ENCODE measurements around the gene MAPK12. TPM values are rescaled to one million over a fixed set of nuclear protein-coding genes. Genes with fewer than 3 reads are reported as not detected.

MAPK12 gene
- total RNA-seq, 2 experiments from 2014 or later = 4.8 to 5.3 TPM

- no peak overlapping the region for H3K27ac Mint-ChIP-seq
- POLR2A ChIA-PET = interaction anchor here (1.6 to 3.8 kb wide), 2 partner anchors 9 to 12 kb away, joined by 3 to 23 read pairs; no protein-coding TSS in a partner anchor
- H3K27me3 Mint-ChIP-seq (ENCODE audit: low read depth) = peaks cover 2% of the 10 kb centered on the region
- no peaks in the 10 kb centered on the region for H3K36me3 Mint-ChIP-seq (ENCODE audit: low read depth)
- CTCF ChIA-PET = interaction anchor here (1.8 to 2.0 kb wide), 2 partner anchors 11 to 36 kb away, joined by 8 read pairs; no protein-coding TSS in a partner anchor
- ATAC-seq (no peak), DNase-seq (no peak)
- peaks cover 40% of the 10 kb centered on the region for H3K4me1 Mint-ChIP-seq (ENCODE audit: low read depth)
- H3K4me3 Mint-ChIP-seq = peak overlapping the region; percentile 73
- no peaks in the 10 kb centered on the region for H3K9me3 Mint-ChIP-seq (ENCODE audit: insufficient read depth)
Measured at GRCh38 chr22:50305393-50305922, 44.0 kb upstream of the MAPK12 start.

DNA sequence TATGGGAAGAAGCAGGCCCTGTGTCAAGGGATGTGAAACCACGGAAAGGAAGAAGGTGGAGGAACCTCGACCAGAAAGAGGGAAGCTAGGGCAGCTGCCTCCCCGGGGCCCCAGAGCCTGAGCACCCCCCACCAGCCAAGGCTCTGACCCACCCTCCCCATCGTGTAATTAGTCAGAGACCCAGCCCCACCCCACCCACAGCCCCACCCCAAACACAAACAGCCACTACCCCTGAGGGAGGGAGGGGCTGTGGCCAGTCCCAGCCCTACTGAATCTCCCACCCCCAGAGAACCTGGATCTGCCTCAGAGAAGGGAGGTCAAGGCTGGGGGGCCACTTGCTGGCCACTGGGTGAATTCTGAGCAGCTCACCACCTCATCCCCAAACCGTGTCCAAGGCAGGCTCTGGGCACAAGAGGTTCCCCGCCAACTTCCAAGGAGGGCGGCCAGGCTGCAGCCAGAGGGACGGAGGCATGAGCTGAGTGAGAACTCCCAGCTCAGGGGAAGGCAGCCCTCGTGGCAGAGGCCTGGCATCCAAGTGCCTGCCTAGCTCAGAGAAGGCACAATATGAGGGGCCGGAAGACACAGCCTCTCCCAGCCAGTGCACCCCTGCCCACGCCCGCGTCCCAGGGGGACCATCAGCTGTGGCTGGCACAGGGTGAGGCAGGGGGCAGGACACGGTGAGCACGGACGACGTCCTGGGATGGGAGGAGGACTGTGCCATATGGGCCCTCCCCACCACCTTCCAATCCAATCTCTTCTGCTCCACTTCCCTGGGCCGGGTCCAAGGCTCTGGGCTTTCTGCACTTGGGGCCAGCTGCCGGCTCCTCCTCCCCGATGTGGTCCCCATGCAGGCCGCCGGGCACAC is 43.3 kb upstream of the MAPK12 start:
- peaks cover 2% of the 10 kb centered on the region for H3K27me3 Mint-ChIP-seq (ENCODE audit: low read depth)
- POLR2A ChIA-PET = interaction anchor here (0.7 to 3.8 kb wide), 3 partner anchors 8 to 48 kb away, joined by 3 to 23 read pairs (median 6); no protein-coding TSS in a partner anchor
- CTCF ChIA-PET = interaction anchor here (0.6 to 1.8 kb wide), 3 partner anchors 11 to 29 kb away, joined by 3 to 8 read pairs (median 4); no protein-coding TSS in a partner anchor
- DNase-seq = no peak
- ATAC-seq = no peak
- no peaks in the 10 kb centered on the region for H3K36me3 Mint-ChIP-seq (ENCODE audit: low read depth)
- H3K27ac Mint-ChIP-seq = peak overlapping the region; percentile 34
- H3K4me3 Mint-ChIP-seq = peak overlapping the region; percentile 18
- H3K9me3 Mint-ChIP-seq (ENCODE audit: insufficient read depth) = no peaks in the 10 kb centered on the region
- H3K4me1 Mint-ChIP-seq (ENCODE audit: low read depth) = peaks cover 40% of the 10 kb centered on the region

DNA sequence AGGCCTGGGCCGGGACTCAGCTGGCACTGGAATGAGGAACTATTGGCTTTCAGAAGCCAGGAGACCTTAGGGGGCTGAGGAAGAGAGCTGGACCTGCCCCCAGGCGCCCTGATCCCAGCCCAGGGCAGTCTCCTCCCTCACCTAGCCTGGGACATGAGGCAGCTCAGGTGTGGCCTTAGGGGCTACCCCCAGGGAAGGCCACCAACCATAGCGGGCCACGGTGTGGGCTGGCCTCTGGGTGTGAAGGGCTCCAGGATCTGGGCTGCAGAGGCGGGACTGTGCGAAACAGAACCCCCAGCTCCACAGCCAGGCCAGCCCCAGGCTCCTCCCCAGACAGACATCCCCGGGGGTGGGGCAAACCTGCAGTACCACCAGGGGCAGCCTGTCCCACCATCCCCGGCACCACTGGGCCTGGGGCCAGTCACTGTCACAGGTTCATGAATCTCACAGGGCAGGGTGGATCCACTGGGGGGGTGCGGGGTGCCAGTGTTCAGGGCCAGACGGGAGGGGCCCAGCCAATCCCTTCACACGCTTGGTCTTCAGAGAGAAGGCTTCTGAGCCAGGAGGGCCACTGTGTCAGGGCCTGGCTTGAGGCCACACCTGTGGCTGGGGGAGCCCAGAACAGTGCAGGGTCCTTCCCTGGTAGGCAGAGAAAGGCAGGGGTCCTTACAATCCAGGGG is 42.5 kb upstream of the MAPK12 start:
- DNase-seq = peak; percentile 37
- H3K4me1 Mint-ChIP-seq (ENCODE audit: low read depth) = peaks cover 38% of the 10 kb centered on the region
- H3K36me3 Mint-ChIP-seq (ENCODE audit: low read depth) = no peaks in the 10 kb centered on the region
- ChIA-PET CTCF (interaction anchor here (1.0 to 1.6 kb wide), 3 partner anchors 11 to 31 kb away, joined by 3 to 4 read pairs (median 4); no protein-coding TSS in a partner anchor), POLR2A (interaction anchor here (0.7 to 3.8 kb wide), 3 partner anchors 10 to 47 kb away, joined by 3 to 23 read pairs (median 6); no protein-coding TSS in a partner anchor)
- H3K27ac Mint-ChIP-seq = peak overlapping the region; percentile 34
- no peaks in the 10 kb centered on the region for H3K9me3 Mint-ChIP-seq (ENCODE audit: insufficient read depth)
- ATAC-seq = peak; percentile 14
- H3K4me3 Mint-ChIP-seq = peak overlapping the region; percentile 18
- peaks cover 2% of the 10 kb centered on the region for H3K27me3 Mint-ChIP-seq (ENCODE audit: low read depth)

DNA sequence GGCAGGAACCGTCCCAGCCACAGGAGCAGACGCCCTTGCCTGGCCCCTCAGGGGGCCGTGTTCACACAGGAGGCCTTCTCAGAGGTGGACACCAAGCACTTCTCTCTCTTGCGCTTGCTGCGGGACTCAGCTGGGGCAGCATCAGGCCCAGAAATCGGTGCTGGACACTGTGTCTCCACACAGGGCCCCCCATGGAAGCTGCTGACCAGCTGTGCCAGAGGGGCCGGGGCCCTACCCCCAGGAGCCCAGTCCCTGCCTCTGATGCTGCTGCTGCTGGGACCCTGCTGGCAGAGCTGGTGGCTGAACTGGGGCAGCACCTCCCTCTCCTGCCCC is 42.0 kb upstream of the MAPK12 start:
- Mint-ChIP-seq H3K4me1 (ENCODE audit: low read depth) (peaks cover 33% of the 10 kb centered on the region), H3K36me3 (ENCODE audit: low read depth) (no peaks in the 10 kb centered on the region), H3K4me3 (no peak overlapping the region), H3K9me3 (ENCODE audit: insufficient read depth) (no peaks in the 10 kb centered on the region), H3K27me3 (ENCODE audit: low read depth) (peaks cover 2% of the 10 kb centered on the region), H3K27ac (no peak overlapping the region)
- ChIA-PET POLR2A (interaction anchor here (1.0 to 3.8 kb wide), 2 partner anchors 10 to 11 kb away, joined by 3 to 23 read pairs; no protein-coding TSS in a partner anchor), CTCF (interaction anchor here (1.0 to 1.6 kb wide), 3 partner anchors 11 to 30 kb away, joined by 3 to 4 read pairs (median 4); no protein-coding TSS in a partner anchor)
- DNase-seq (no peak), ATAC-seq (no peak)

- Mint-ChIP-seq H3K4me3 (no peak overlapping the region), H3K9me3 (ENCODE audit: insufficient read depth) (no peaks in the 10 kb centered on the region), H3K27ac (peak overlapping the region; percentile 30), H3K27me3 (ENCODE audit: low read depth) (peaks cover 2% of the 10 kb centered on the region), H3K36me3 (ENCODE audit: low read depth) (no peaks in the 10 kb centered on the region), H3K4me1 (ENCODE audit: low read depth) (peaks cover 31% of the 10 kb centered on the region)
- ATAC-seq (no peak), DNase-seq (no peak)
- CTCF ChIA-PET = no interaction called here
- POLR2A ChIA-PET = interaction anchor here (1.1 to 3.8 kb wide), 2 partner anchors 9 to 12 kb away, joined by 4 to 23 read pairs; no protein-coding TSS in a partner anchor
Measured at GRCh38 chr22:50302564-50302963, 41.1 kb upstream of the MAPK12 start.

DNA sequence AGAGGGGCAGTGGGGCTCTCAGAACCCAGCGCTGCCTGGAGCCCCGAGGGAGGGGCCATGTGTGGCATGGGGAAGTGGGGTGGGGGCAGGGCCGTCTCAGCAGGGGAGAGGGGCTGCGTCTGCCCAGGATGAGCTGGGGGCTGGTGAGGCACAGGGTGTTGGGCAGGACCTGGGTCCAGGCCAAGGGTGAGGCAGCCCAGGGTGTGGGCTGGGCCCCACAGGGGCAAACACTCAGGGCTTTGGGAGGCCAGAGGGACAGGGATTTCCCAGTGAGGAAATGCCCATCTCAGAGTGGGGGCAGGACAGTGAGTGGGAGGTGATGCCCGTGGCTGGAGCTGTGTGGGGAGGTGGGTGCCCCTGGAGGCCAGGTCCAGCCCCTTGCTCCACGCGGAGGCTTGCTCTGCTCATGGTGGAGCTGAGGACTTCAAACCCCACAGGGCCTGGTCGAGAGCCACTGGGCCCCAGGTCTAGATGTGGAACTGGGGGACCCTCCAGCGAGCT is 40.6 kb upstream of the MAPK12 start:
- ChIA-PET POLR2A (interaction anchor here (1.1 to 3.8 kb wide), 2 partner anchors 8 to 13 kb away, joined by 4 to 23 read pairs; no protein-coding TSS in a partner anchor), CTCF (no interaction called here)
- DNase-seq (no peak), ATAC-seq (no peak)
- Mint-ChIP-seq H3K4me3 (no peak overlapping the region), H3K27ac (no peak overlapping the region), H3K36me3 (ENCODE audit: low read depth) (no peaks in the 10 kb centered on the region), H3K4me1 (ENCODE audit: low read depth) (peaks cover 31% of the 10 kb centered on the region), H3K9me3 (ENCODE audit: insufficient read depth) (no peaks in the 10 kb centered on the region), H3K27me3 (ENCODE audit: low read depth) (peaks cover 2% of the 10 kb centered on the region)

DNA sequence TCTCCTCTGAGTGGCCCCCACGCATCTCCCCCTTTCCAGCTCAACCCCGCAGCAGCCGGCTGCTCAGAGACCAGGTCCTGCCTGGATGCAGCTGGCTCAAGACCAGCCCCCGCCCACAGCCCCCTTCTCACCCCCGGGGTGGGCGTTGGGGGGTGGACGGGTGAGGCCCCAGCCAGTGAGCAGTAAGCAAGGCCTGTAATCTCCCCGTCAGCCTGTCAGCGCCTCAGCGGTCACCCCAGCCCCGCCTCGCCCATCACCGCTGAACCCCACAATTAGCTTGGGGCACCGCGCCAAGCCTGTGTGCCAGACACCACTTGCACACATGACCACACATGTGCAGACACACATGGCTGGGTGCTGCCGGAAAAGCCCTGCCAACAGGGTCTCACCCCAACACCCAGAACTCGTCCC is 40.1 kb upstream of the MAPK12 start:
- ATAC-seq (no peak), DNase-seq (no peak)
- Mint-ChIP-seq H3K4me1 (ENCODE audit: low read depth) (peaks cover 31% of the 10 kb centered on the region), H3K4me3 (no peak overlapping the region), H3K27ac (no peak overlapping the region), H3K27me3 (ENCODE audit: low read depth) (peaks cover 2% of the 10 kb centered on the region), H3K9me3 (ENCODE audit: insufficient read depth) (no peaks in the 10 kb centered on the region), H3K36me3 (ENCODE audit: low read depth) (no peaks in the 10 kb centered on the region)
- ChIA-PET CTCF (no interaction called here), POLR2A (interaction anchor here (1.1 to 3.8 kb wide), 2 partner anchors 8 to 13 kb away, joined by 4 to 23 read pairs; no protein-coding TSS in a partner anchor)

DNA sequence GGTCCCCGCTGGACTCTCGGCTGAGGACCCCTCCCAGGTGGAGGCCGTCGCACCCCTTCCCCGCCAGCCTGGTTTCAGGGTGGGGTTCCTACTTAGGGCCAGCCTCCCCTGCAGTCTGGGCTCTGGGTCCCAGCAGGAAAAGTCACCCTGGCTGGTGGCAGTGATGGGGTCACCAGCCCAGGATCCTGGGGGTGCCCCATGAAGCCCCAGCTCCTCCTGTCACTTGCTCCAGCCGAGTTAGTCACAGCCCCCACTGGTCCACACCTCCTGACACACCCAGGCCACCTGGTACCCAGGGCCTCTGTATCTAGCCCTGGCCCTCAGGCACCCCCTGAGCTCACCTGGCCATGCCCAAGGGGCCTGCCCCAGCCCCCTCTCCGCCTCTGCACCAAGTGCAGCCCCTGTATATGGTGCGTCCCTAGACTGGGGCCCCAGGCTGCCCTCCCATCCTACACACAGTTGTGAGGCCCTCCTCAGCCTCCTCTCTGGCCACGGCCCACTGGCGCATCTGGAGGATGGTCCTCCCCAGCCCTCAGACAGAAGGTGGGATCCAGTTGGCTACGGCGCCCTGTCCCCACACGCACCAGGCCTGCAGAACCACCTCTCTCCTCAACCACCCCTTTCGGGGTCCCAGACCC is 39.3 kb upstream of the MAPK12 start:
- H3K9me3 Mint-ChIP-seq (ENCODE audit: insufficient read depth) = no peaks in the 10 kb centered on the region
- H3K27ac Mint-ChIP-seq = no peak overlapping the region
- POLR2A ChIA-PET = no interaction called here
- ATAC-seq (no peak), DNase-seq (no peak)
- H3K27me3 Mint-ChIP-seq (ENCODE audit: low read depth) = no peaks in the 10 kb centered on the region
- H3K36me3 Mint-ChIP-seq (ENCODE audit: low read depth) = no peaks in the 10 kb centered on the region
- peaks cover 24% of the 10 kb centered on the region for H3K4me1 Mint-ChIP-seq (ENCODE audit: low read depth)
- no peak overlapping the region for H3K4me3 Mint-ChIP-seq
- CTCF ChIA-PET = no interaction called here

DNA sequence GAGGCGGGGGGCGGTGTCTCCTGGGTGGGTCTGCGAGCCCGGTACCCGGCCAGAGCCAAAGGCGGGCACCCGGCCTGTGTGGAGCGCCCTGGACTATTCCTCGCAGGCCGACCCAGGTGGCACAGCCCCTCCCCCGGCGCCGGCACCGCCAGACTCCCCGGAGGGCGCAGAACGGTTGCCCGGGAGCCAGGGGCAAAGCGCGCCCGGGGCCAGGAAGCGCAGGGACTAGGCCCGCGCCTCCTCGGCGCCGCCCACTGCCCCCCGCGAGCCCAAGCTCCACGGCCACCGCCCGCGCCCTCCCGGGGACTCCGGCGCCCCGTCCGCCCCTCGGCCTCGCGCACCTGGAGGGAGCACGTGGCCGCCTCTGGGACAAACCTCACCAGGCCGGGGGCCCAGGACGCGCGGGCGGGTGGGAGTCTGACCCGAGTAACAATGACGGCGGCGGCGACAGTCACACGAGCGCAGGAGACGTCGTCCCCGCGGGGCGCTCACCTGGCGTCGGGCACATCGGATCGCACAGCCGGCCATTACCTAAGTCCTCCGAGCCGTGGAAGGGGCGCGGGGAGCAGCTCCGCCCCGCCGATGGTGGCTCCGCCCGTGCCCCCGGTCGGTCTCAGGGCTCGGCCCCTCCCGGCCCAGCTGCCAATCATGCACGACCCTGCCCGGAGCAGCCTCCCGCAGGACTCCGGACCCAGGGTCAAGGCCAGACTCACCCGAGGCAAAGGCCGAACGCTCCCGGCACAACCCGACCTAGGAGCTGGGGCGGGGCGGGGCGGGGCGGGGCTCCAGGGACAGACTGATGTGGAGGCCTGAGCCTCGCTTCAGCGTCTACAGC is 38.5 kb upstream of the MAPK12 start:
- ChIA-PET CTCF (no interaction called here), POLR2A (interaction anchor here (1.0 kb wide), 1 partner anchor 14 kb away, joined by 3 read pairs; no protein-coding TSS in a partner anchor)
- ATAC-seq (no peak), DNase-seq (no peak)
- Mint-ChIP-seq H3K4me3 (no peak overlapping the region), H3K27ac (no peak overlapping the region), H3K27me3 (ENCODE audit: low read depth) (no peaks in the 10 kb centered on the region), H3K9me3 (ENCODE audit: insufficient read depth) (no peaks in the 10 kb centered on the region), H3K36me3 (ENCODE audit: low read depth) (no peaks in the 10 kb centered on the region), H3K4me1 (ENCODE audit: low read depth) (peaks cover 21% of the 10 kb centered on the region)

GRCh38 chr22:50298937-50299784 is 37.7 kb upstream of the MAPK12 start:
- ChIA-PET CTCF (interaction anchor here (1.1 kb wide), 1 partner anchor 22 kb away, joined by 3 read pairs; no protein-coding TSS in a partner anchor), POLR2A (interaction anchor here (1.0 kb wide), 1 partner anchor 15 kb away, joined by 3 read pairs; no protein-coding TSS in a partner anchor)
- peaks cover 19% of the 10 kb centered on the region for H3K4me1 Mint-ChIP-seq (ENCODE audit: low read depth)
- H3K36me3 Mint-ChIP-seq (ENCODE audit: low read depth) = no peaks in the 10 kb centered on the region
- no peaks in the 10 kb centered on the region for H3K9me3 Mint-ChIP-seq (ENCODE audit: insufficient read depth)
- DNase-seq = no peak
- no peak overlapping the region for H3K27ac Mint-ChIP-seq
- H3K27me3 Mint-ChIP-seq (ENCODE audit: low read depth) = no peaks in the 10 kb centered on the region
- ATAC-seq = no peak
- H3K4me3 Mint-ChIP-seq = no peak overlapping the region
